AG10803 (cell line): ENCODE measurements around the gene EPB41L5.
"Not testable (repeated sequence)": the region's sequence is repeated elsewhere in the genome, so short reads cannot be mapped to it uniquely, and the experiment has no call there.

Experiments used
- DNase-seq: peaks from one replicate; pipeline ENCODE4 v3.0.0; 2010; ENCODE audit warnings: low read depth
- H3K4me3 ChIP-seq: 2 replicates; pipeline ENCODE4 v1.5.1; 2011; ENCODE audit warnings: mild to moderate bottlenecking, low read length, control low read depth
- TF ChIP-seq, protein P1 (sequence below): conservative IDR thresholded peaks from 2 replicates; pipeline ENCODE4 v1.5.1; 2011; ENCODE audit warnings: mild to moderate bottlenecking, low read length, control low read depth, inconsistent platforms

EPB41L5 gene

DNA sequence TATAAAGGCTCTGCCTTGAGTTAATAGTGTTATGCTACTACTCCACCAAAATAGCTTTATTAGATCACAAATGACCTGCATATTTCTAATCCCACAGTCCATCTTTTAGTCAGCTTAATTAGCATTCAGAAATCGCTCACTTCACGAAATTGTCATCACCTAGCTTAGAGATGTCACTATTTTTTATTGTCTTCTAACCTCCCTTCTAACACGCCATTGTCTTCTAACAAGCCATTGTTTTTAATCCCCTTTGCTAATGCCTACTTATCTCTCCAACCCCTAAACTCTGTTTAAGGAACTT is 97.1 kb downstream of the EPB41L5 start:
- DNase-seq: no peak
- no peak overlapping the region for H3K4me3 ChIP-seq
- TF ChIP-seq, protein P1, sequence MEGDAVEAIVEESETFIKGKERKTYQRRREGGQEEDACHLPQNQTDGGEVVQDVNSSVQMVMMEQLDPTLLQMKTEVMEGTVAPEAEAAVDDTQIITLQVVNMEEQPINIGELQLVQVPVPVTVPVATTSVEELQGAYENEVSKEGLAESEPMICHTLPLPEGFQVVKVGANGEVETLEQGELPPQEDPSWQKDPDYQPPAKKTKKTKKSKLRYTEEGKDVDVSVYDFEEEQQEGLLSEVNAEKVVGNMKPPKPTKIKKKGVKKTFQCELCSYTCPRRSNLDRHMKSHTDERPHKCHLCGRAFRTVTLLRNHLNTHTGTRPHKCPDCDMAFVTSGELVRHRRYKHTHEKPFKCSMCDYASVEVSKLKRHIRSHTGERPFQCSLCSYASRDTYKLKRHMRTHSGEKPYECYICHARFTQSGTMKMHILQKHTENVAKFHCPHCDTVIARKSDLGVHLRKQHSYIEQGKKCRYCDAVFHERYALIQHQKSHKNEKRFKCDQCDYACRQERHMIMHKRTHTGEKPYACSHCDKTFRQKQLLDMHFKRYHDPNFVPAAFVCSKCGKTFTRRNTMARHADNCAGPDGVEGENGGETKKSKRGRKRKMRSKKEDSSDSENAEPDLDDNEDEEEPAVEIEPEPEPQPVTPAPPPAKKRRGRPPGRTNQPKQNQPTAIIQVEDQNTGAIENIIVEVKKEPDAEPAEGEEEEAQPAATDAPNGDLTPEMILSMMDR: no peak

- H3K4me3 ChIP-seq: no peak overlapping the region
- DNase-seq: no peak
- TF ChIP-seq, protein P1: no peak
Measured at GRCh38 chr2:120110507-120110906, 97.6 kb downstream of the EPB41L5 start.

GRCh38 chr2:120111193-120111592 is 98.3 kb downstream of the EPB41L5 start:
- no peak for DNase-seq
- TF ChIP-seq, protein P1: no peak
- no peak overlapping the region for H3K4me3 ChIP-seq

DNA sequence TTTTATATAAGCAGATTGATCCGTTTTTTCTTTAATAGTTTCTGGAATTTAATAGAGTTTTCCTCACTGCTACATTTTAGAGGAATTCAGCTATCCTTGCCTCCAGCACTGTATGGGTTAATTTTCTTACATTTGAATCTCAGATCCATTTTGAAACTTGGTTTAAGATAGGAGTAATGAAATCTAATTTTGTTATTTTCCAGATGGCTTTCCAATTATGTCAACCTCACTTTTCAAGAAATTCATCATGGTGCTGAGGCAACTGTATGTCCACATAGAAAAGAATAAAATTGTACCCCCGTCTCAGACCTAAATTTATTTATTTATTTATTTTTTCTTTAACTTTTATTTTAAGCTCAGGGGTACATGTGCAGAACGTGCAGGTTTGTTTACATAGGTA is 105.1 kb downstream of the EPB41L5 start:
- H3K4me3 ChIP-seq: no peak overlapping the region
- no peak for DNase-seq
- TF ChIP-seq, protein P1: no peak

DNA sequence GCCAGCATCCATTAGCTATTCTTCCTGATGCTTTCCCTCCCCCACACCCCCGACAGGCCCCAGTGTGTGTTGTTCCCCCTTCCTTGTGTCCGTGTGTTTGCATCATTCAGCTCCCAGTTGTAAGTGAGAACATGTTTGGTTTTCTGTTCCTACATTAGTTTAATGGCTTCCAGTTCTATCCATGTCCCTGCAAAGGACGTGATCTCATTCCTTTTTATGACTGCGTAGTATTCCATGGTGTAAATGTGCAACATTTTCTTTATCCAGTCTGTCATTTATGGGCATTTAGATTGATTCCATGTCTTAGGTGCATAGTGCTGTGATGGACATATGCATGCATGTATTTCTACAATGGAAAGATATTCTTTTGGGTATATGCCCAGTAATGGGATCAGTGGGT is 105.6 kb downstream of the EPB41L5 start:
- TF ChIP-seq, protein P1: no peak
- no peak overlapping the region for H3K4me3 ChIP-seq
- no peak for DNase-seq

GRCh38 chr2:120121337-120121736 is 108.5 kb downstream of the EPB41L5 start:
- not testable (repeated sequence) for H3K4me3 ChIP-seq, DNase-seq

- no peak for DNase-seq
- TF ChIP-seq, protein P1: no peak
- H3K4me3 ChIP-seq: no peak overlapping the region
Measured at GRCh38 chr2:120123090-120123489, 110.2 kb downstream of the EPB41L5 start.

DNA sequence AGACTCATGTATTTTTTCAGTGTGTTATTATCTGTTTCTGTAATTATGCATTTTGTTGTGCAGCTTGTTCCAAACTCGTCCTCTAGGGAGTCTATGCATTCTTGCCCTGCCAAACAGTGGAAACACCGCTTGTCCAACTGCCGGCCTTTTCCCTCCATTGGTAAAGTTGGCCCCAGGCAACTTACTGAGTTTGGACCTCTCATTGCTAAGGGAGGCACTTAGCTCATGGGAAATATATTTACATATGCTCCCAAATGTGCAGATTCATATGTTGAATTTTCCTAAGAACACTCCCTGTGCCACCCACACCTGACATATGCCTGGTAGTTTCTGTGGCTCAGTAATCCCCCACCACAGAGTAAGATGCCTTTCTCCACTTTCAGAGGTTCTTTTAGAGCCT is 112.3 kb downstream of the EPB41L5 start:
- no peak overlapping the region for H3K4me3 ChIP-seq
- TF ChIP-seq, protein P1: no peak
- DNase-seq: no peak
